22Rv1 (cell line): ENCODE results near the gene ABLIM2.

Experiments used
- H3K27ac ChIP-seq: fragments of 450-650 bp; 2 replicates; pipeline ENCODE4 v1.5.1; 2017
- ZFX ChIP-seq: fragments of 450-650 bp; IDR thresholded peaks from 2 replicates; pipeline ENCODE4 v1.6.1; 2017; ENCODE audit warnings: antibody characterized with exemption, borderline replicate concordance
- TF ChIP-seq, protein P1 (sequence below): fragments of 450-650 bp; IDR thresholded peaks from 2 replicates; pipeline ENCODE4 v1.5.1; 2017; ENCODE audit warnings: mild to moderate bottlenecking

The ABLIM2 gene

DNA sequence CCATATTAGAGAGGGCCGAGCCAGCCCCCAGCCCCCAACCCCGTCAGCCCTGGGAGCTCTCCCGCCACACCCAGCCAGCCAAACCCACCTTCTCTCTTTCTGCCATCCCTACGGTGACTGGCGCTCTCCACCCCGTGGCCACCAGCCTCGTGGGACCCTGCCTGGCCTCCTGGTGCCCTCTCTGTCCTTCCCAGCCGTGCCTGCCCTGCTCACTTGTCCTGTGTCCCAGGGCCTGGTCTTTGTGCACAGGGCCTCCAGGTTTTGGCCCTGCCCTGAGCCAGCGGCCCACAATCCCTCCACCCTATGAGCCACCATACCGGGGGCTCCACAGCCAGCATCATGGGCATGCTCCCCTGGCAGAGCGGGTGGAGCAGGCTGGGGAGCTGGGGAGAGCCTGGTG, 77.4 kb downstream of the ABLIM2 start:
- no peak for TF ChIP-seq ZFX
- TF ChIP-seq, protein P1, sequence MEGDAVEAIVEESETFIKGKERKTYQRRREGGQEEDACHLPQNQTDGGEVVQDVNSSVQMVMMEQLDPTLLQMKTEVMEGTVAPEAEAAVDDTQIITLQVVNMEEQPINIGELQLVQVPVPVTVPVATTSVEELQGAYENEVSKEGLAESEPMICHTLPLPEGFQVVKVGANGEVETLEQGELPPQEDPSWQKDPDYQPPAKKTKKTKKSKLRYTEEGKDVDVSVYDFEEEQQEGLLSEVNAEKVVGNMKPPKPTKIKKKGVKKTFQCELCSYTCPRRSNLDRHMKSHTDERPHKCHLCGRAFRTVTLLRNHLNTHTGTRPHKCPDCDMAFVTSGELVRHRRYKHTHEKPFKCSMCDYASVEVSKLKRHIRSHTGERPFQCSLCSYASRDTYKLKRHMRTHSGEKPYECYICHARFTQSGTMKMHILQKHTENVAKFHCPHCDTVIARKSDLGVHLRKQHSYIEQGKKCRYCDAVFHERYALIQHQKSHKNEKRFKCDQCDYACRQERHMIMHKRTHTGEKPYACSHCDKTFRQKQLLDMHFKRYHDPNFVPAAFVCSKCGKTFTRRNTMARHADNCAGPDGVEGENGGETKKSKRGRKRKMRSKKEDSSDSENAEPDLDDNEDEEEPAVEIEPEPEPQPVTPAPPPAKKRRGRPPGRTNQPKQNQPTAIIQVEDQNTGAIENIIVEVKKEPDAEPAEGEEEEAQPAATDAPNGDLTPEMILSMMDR = no peak
- no peak overlapping the region for H3K27ac ChIP-seq

DNA sequence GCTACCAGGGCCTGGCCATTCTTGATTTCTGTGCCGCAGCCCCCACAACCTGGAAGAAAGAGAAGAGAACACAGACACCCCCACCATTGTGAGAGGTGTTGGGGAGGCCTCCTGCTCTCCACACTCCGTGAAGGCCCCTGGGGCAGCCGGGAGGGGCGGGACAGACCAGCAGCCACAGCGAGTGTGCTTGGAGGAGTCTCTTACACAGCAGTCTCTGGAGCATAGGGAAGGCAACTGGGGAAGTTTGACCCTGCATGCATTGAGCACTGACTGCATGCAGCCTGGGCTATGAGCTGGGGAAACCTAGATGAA, 77.9 kb downstream of the ABLIM2 start:
- TF ChIP-seq, protein P1 = no peak
- no peak for TF ChIP-seq ZFX
- H3K27ac ChIP-seq = no peak overlapping the region

DNA sequence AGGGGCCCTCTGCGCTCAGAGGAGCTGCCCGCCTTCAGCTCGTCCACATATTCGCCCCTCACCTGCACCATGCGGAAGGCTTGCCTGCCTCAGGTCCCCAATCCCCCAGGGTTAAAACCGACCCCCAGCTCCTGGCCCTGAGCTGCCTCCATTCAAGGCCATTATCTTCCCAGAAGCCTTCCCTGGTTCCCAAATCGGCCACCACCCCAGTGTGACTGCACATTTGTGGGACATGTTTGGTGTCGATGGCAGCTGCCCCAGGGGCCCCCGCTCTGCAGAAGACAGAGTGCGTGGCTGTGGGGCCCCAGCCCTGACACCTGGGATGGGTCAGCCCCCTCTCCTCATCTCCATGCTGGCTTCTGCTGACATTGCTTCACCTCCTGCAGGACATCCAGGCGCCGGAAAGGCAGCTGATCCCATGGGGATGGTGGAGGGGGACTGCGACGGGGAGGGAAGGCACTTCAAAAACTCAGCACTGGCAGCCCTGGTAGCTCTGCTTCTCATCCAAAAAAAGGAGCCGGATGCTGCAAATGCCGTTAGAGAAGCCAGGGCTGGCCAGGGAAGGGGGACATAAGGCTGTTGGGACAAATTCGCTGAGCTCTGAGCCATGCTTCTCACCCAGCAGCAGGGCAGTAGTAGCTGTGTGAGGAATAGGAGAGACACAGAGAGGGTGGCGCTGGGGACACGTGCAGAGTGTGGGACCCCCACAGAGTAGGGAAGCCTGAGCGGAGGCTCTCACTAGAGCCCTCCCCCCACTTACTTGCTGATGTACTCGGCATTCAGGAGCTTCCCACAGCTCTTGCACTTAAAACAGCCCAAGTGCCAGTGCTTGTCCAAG, 78.5 kb downstream of the ABLIM2 start:
- no peak for TF ChIP-seq ZFX
- TF ChIP-seq, protein P1 = no peak

DNA sequence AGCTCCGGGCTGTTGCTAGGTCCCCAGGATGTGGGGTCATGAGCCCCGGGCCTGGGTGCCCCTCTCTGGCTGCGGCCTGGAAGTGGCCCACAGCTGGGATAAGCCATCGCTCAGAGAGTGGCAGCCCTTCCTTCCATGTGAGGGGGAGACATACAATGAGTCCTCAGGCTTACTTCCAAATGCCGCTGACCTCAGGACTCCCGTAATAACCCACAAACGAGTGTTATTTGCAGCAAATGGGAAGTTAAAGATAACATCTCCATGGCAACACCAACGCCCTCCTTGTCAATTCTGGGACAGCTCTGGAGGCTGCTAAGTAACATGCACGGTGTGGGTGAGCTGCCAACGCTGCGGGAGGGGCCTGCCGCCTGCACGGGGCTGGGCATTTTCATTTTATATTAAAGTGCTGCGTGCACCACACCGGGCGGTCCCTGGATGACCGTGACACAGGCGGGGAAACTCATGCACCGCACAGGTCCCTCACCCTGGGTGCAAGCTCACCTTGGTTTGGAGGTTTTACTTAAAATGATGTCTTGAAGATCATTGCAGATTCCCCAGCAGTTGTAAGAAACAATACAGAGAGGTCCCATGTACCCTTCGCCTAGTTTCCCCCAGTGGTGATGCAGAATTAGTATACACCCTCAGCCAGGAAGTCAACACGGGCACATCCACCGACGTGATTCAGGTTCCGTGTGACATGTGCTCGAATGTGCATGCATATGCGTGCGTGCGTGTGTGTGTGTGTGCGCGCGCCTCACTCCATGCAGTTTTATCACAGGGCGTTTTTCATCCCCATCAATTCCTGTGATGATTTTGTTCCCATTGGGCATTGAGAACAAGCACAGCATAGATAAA, 79.4 kb downstream of the ABLIM2 start:
- TF ChIP-seq, protein P1 = no peak
- TF ChIP-seq ZFX = no peak
- no peak overlapping the region for H3K27ac ChIP-seq

More for the DNA sequence above, 78.5 kb downstream of the ABLIM2 start:
- no peak overlapping the region for H3K27ac ChIP-seq

DNA sequence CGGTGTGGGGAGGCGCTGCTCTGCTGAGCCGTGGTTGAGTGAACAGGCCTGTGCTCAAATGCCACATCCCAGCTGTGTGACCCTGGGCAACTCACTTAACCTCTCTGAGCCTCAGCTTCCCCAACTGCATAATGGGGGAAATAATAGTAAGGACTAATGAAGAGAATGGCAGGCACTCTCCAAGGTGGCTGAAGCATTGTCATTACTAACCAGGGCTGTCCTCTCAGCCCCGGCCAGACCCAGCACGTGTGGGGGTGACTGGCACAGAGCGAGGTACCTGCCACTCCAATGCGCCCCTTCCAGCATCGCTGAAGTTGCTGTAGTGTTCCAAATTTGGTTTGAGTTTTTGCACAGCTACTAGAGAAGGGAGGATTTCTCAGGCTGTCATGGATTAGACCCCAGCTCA, 80.0 kb downstream of the ABLIM2 start:
- H3K27ac ChIP-seq = no peak overlapping the region
- TF ChIP-seq ZFX = no peak
- TF ChIP-seq, protein P1 = no peak

DNA sequence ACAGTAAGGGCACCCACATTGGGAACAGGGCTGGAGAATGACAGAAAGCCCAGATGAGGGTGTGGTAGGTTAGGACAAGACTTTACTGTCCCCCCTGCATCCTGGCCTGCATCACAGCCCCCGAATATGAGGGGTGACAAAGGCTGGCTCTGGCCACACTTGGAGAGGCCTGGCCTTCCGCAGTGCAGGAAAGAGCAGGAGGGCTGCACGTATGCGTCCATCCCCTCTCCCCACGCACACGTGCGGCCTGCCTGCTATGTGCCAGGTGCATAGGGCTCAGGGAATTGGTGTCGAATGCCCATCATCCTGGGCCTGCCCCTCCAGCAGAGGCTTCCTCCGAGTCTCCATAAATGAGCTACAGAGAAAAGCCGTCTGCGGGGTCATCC, 80.5 kb downstream of the ABLIM2 start:
- H3K27ac ChIP-seq = no peak overlapping the region
- no peak for TF ChIP-seq ZFX
- TF ChIP-seq, protein P1 = no peak
